Glutamatergic neuron (in vitro differentiated cells): ENCODE data around the gene CELF2. TPM values are rescaled to one million over a fixed set of nuclear protein-coding genes. Genes with fewer than 3 reads are reported as not detected.

Experiments used
- DNase-seq: peaks from one replicate; pipeline ENCODE4 v3.0.0; 2022
- H3K27ac Mint-ChIP-seq: one replicate; pipeline ENCODE4 v1.8.0; 2020; ENCODE audit warnings: mild to moderate bottlenecking, mixed read lengths, inconsistent platforms; ENCODE audit not compliant: unreplicated experiment
- H3K27me3 Mint-ChIP-seq: one replicate; pipeline ENCODE4 v1.8.0; 2020; ENCODE audit warnings: mild to moderate bottlenecking, moderate library complexity, mixed read lengths, inconsistent platforms; ENCODE audit not compliant: unreplicated experiment
- H3K36me3 Mint-ChIP-seq: one replicate; pipeline ENCODE4 v1.8.0; 2020; ENCODE audit warnings: mild to moderate bottlenecking, mixed read lengths, inconsistent platforms; ENCODE audit not compliant: unreplicated experiment
- H3K4me1 Mint-ChIP-seq: one replicate; pipeline ENCODE4 v1.8.0; 2020; ENCODE audit warnings: mild to moderate bottlenecking, low read depth, mixed read lengths, inconsistent platforms; ENCODE audit not compliant: unreplicated experiment
- H3K4me3 Mint-ChIP-seq: one replicate; pipeline ENCODE4 v1.8.0; 2020; ENCODE audit warnings: mild to moderate bottlenecking, mixed read lengths, inconsistent platforms; ENCODE audit not compliant: unreplicated experiment
- H3K9me3 Mint-ChIP-seq: one replicate; pipeline ENCODE4 v1.8.0; 2020; ENCODE audit warnings: mild to moderate bottlenecking, moderate library complexity, mixed read lengths, inconsistent platforms; ENCODE audit not compliant: unreplicated experiment
- CTCF ChIP-seq: fragments of 200-600 bp; sonication (generic); IDR thresholded peaks from one replicate; pipeline ENCODE4 v1.5.0; 2021; ENCODE audit not compliant: partially characterized antibody, unreplicated experiment
- total RNA-seq: library from RNA; stranded (reverse); fragmentation: NEBNext Ultra II Directional; extraction: Animal tissue kit (Norgen Biotek cat#: 25700); gene quantifications from one replicate; pipeline ENCODE4 v1.2.1, GENCODE V29; 2021; ENCODE audit not compliant: unreplicated experiment

The CELF2 gene
- total RNA-seq, 1 donor from 2014 or later: 47.4 TPM

GRCh38 chr10:11162828-11163599, 145.3 kb downstream of the CELF2 start:
- Mint-ChIP-seq H3K4me1 (peaks cover 21% of the 10 kb centered on the region), H3K9me3 (peaks cover 9% of the 10 kb centered on the region), H3K27ac (no peak overlapping the region), H3K4me3 (no peak overlapping the region), H3K27me3 (peaks cover 5% of the 10 kb centered on the region), H3K36me3 (no peaks in the 10 kb centered on the region)
- DNase-seq: no peak
- TF ChIP-seq CTCF: no peak

GRCh38 chr10:11163780-11164550, 146.3 kb downstream of the CELF2 start:
- Mint-ChIP-seq H3K4me1 (peaks cover 21% of the 10 kb centered on the region), H3K36me3 (no peaks in the 10 kb centered on the region), H3K9me3 (peaks cover 9% of the 10 kb centered on the region), H3K27me3 (peaks cover 5% of the 10 kb centered on the region), H3K4me3 (peak overlapping the region; percentile 94), H3K27ac (peak overlapping the region; percentile 78)
- no peak for TF ChIP-seq CTCF
- DNase-seq: no peak

- Mint-ChIP-seq H3K4me1 (peaks cover 21% of the 10 kb centered on the region), H3K4me3 (peak overlapping the region; percentile 94), H3K36me3 (no peaks in the 10 kb centered on the region), H3K27ac (peak overlapping the region; percentile 78), H3K27me3 (peaks cover 5% of the 10 kb centered on the region), H3K9me3 (peaks cover 9% of the 10 kb centered on the region)
- DNase-seq: no peak
- TF ChIP-seq CTCF: no peak
Measured at GRCh38 chr10:11164551-11164802, 146.8 kb downstream of the CELF2 start.

- Mint-ChIP-seq H3K4me3 (peak overlapping the region; percentile 94), H3K36me3 (no peaks in the 10 kb centered on the region), H3K4me1 (peaks cover 21% of the 10 kb centered on the region), H3K9me3 (peaks cover 9% of the 10 kb centered on the region), H3K27me3 (peaks cover 5% of the 10 kb centered on the region), H3K27ac (peak overlapping the region; percentile 92)
- peak; percentile 70 for DNase-seq
- TF ChIP-seq CTCF: no peak
Measured at GRCh38 chr10:11164803-11165590, 147.3 kb downstream of the CELF2 start.
